ENCODE results near the gene ATP6V1A.

DNA sequence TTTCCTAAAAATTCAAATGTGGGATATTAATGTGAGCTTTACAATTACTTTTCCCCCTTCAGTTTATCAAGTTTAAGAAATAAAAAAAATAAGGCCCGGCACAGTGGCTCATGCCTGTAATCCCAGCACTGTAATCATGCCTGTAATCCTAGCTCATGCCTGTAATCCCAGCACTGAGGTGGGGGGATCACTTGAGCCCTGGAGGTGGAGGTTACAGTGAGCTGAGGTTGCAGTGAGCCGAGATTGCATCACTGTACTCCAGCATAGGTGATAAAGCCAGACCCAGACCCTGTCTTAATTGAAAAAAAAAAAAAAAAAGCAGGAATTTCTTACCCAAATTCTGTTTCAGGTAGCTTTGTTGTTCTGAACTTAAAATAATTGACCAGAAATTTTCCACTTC is 17.9 kb downstream of the ATP6V1A start:
- TF ChIP-seq, protein P1, sequence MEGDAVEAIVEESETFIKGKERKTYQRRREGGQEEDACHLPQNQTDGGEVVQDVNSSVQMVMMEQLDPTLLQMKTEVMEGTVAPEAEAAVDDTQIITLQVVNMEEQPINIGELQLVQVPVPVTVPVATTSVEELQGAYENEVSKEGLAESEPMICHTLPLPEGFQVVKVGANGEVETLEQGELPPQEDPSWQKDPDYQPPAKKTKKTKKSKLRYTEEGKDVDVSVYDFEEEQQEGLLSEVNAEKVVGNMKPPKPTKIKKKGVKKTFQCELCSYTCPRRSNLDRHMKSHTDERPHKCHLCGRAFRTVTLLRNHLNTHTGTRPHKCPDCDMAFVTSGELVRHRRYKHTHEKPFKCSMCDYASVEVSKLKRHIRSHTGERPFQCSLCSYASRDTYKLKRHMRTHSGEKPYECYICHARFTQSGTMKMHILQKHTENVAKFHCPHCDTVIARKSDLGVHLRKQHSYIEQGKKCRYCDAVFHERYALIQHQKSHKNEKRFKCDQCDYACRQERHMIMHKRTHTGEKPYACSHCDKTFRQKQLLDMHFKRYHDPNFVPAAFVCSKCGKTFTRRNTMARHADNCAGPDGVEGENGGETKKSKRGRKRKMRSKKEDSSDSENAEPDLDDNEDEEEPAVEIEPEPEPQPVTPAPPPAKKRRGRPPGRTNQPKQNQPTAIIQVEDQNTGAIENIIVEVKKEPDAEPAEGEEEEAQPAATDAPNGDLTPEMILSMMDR (IDR thresholded peaks at IDR 0.05), result no peak
- no peak for TF ChIP-seq POLR2A (IDR thresholded peaks at IDR 0.05)

Measured in Peyer's patch (tissue), 4 donors.